HepG2 (cell line): ENCODE data around the gene SALL2. TPM values are rescaled to one million over a fixed set of nuclear protein-coding genes. Genes with fewer than 3 reads are reported as not detected.

Experiments used
- CBX2 ChIP-seq, 2 experiments: fragments of 200-600 bp in 1 of 2; sonication (generic); formaldehyde crosslinking in 1 of 2; IDR thresholded peaks; 2 replicates each; pipeline versions ENCODE4 v1.7.0 to v1.8.1; 2018 to 2022; ENCODE audit warnings: low read depth in 2 of 2, low read length in 1 of 2, mild to moderate bottlenecking in 1 of 2, missing genetic modification reagents in 1 of 2
- ELF4 ChIP-seq: sonication (generic); formaldehyde crosslinking; IDR thresholded peaks from 2 replicates; pipeline ENCODE4 v1.5.0; 2020; ENCODE audit warnings: missing genetic modification reagents, mild to moderate bottlenecking, moderate library complexity, borderline replicate concordance
- FOXO4 ChIP-seq: sonication (generic); formaldehyde crosslinking; conservative IDR thresholded peaks from 2 replicates; pipeline ENCODE4 v1.8.1; 2023; ENCODE audit warnings: missing genetic modification reagents
- IKZF4 ChIP-seq: sonication (generic); formaldehyde crosslinking; IDR thresholded peaks from 2 replicates; pipeline ENCODE4 v1.5.1; 2020; ENCODE audit warnings: borderline replicate concordance, mild to moderate bottlenecking, low read depth, missing genetic modification reagents; ENCODE audit errors: not compliant biosample characterization
- MBD4 ChIP-seq: IDR thresholded peaks from 2 replicates; pipeline ENCODE4 v1.6.1; 2012; ENCODE audit warnings: low read length, inconsistent platforms, borderline replicate concordance
- MLXIP ChIP-seq: sonication (generic); formaldehyde crosslinking; IDR thresholded peaks from 2 replicates; pipeline ENCODE4 v1.9.0; 2021; ENCODE audit warnings: missing genetic modification reagents, borderline replicate concordance
- RAD21 ChIP-seq: fragments of 450-650 bp; formaldehyde crosslinking; IDR thresholded peaks from 2 replicates; pipeline ENCODE4 v1.5.0; 2020; ENCODE audit warnings: mild to moderate bottlenecking
- SRSF4 ChIP-seq: fragments of 200-400 bp; formaldehyde crosslinking; IDR thresholded peaks from one replicate; pipeline ENCODE4 v1.6.1; 2018; ENCODE audit warnings: mild to moderate bottlenecking, low read depth, low read length, moderate library complexity; ENCODE audit not compliant: poor library complexity, severe bottlenecking
- ZBTB38 ChIP-seq: sonication (generic); formaldehyde crosslinking; IDR thresholded peaks from 2 replicates; pipeline ENCODE4 v1.5.1; 2020; ENCODE audit warnings: mild to moderate bottlenecking, missing genetic modification reagents
- ZNF101 ChIP-seq: sonication (generic); formaldehyde crosslinking; IDR thresholded peaks from 2 replicates; pipeline ENCODE4 v1.4.0; 2020; ENCODE audit warnings: mild to moderate bottlenecking, low read depth, missing genetic modification reagents, borderline replicate concordance
- ZNF18 ChIP-seq: sonication (generic); formaldehyde crosslinking; IDR thresholded peaks from 2 replicates; pipeline ENCODE4 v1.8.0; 2022; ENCODE audit warnings: mild to moderate bottlenecking, missing genetic modification reagents; ENCODE audit not compliant: insufficient replicate concordance
- ZNF280D ChIP-seq: sonication (generic); formaldehyde crosslinking; IDR thresholded peaks from 2 replicates; pipeline ENCODE4 v1.5.1; 2020; ENCODE audit warnings: mild to moderate bottlenecking, missing genetic modification reagents
- ZNF546 ChIP-seq: sonication (generic); formaldehyde crosslinking; conservative IDR thresholded peaks from 2 replicates; pipeline ENCODE4 v1.8.1; 2023; ENCODE audit warnings: mild to moderate bottlenecking, missing genetic modification reagents
- ZNF574 ChIP-seq: sonication (generic); formaldehyde crosslinking; IDR thresholded peaks from 2 replicates; pipeline ENCODE4 v1.4.0; 2020; ENCODE audit warnings: missing genetic modification reagents
- polyA plus RNA-seq, 8 experiments: library from polyadenylated mRNA; depleted of rRNA in 3 of 8; stranded (reverse) in 7 of 8; unstranded in 1 of 8; fragments of >200 nt; fragmentation: Illumina TruSeq in 4 of 8; extraction: Trizol in 4 of 8; gene quantifications; 2 replicates each; pipeline versions ENCODE4 v1.2.1 to v1.2.3, GENCODE V29; 2011 to 2016; ENCODE audit warnings: low read depth in 4 of 8, missing spikeins in 1 of 8, mixed read lengths in 1 of 8; ENCODE audit not compliant: insufficient read depth in 1 of 8
- total RNA-seq, 5 experiments: library from RNA; depleted of rRNA; stranded (reverse); fragments of >200 nt; fragmentation: Illumina TruSeq; extraction: Trizol; gene quantifications; 2 replicates each; pipeline ENCODE4 v1.2.3, GENCODE V29; 2016; ENCODE audit warnings: low read depth in 1 of 5

SALL2 gene
- total and polyA plus RNA-seq, 2 of the 13 experiments (the other 11 are each of a cell fraction or from before 2014, with no cell fraction given), result 4.9 to 5.8 TPM

GRCh38 chr14:21557084-21557901 is 31.1 kb upstream of the SALL2 start (continued):
- TF ChIP-seq RAD21 (CRISPR knock-in tag) (peak; percentile 89), ZNF280D (0 out of 2 replicates have a peak, but pooled peaks have one; percentile 15), MBD4 (no peak; the same call in 1 of the 2 replicates), ZBTB38 (CRISPR knock-in tag) (no peak), IKZF4 (CRISPR knock-in tag) (no peak), SRSF4 (no peak), ZNF18 (CRISPR knock-in tag) (no peak), ELF4 (CRISPR knock-in tag) (no peak), ZNF574 (CRISPR knock-in tag) (peak; percentile 73), ZNF101 (CRISPR knock-in tag) (no peak), MLXIP (CRISPR knock-in tag) (no peak), CBX2 (IDR thresholded peaks at IDR 0.05; ENCODE audit: low read depth, low read length) (no peak), CBX2 (CRISPR knock-in tag; IDR thresholded peaks at IDR 0.05; ENCODE audit: low read depth) (no peak), FOXO4 (no peak), ZNF546 (CRISPR knock-in tag) (no peak)
